ENCODE data around the gene SNED1.

Gene SNED1

GRCh38 chr2:241126771-241127202 lies 128.4 kb downstream of the SNED1 start:
- Histone ChIP-seq H3K79me2 (no peaks in the 10 kb centered on the region), H3K9ac (no peak overlapping the region), H3K27ac (no peak overlapping the region), H3K9me3 (ENCODE audit: control insufficient read depth, low read length) (no peaks in the 10 kb centered on the region), H3K4me2 (ENCODE audit: low read length) (no peak overlapping the region), H2AFZ (no peak overlapping the region), H3K27me3 (ENCODE audit: control insufficient read depth, insufficient read depth, low read length) (no peaks in the 10 kb centered on the region), H3K4me1 (no peaks in the 10 kb centered on the region), H3K36me3 (ENCODE audit: control insufficient read depth, insufficient read depth, low read length) (no peaks in the 10 kb centered on the region), H3K4me3 (ENCODE audit: low read depth, low read length) (no peak overlapping the region)
- TF ChIP-seq CTCF (IDR thresholded peaks at IDR 0.05): no peak

GRCh38 chr2:241128266-241128665 lies 129.8 kb downstream of the SNED1 start:
- H3K9me3 ChIP-seq (ENCODE audit: control insufficient read depth, low read length): no peaks in the 10 kb centered on the region
- no peak overlapping the region for H2AFZ ChIP-seq
- no peaks in the 10 kb centered on the region for H3K4me1 ChIP-seq
- H3K27ac ChIP-seq: no peak overlapping the region
- H3K4me3 ChIP-seq (ENCODE audit: low read depth, low read length): no peak overlapping the region
- no peaks in the 10 kb centered on the region for H3K27me3 ChIP-seq (ENCODE audit: control insufficient read depth, insufficient read depth, low read length)
- no peaks in the 10 kb centered on the region for H3K79me2 ChIP-seq
- no peak for TF ChIP-seq CTCF (IDR thresholded peaks at IDR 0.05)
- H3K9ac ChIP-seq: no peak overlapping the region
- H3K36me3 ChIP-seq (ENCODE audit: control insufficient read depth, insufficient read depth, low read length): no peaks in the 10 kb centered on the region
- H3K4me2 ChIP-seq (ENCODE audit: low read length): no peak overlapping the region

- H3K4me3 ChIP-seq (ENCODE audit: low read depth, low read length): no peak overlapping the region
- no peaks in the 10 kb centered on the region for H3K9me3 ChIP-seq (ENCODE audit: control insufficient read depth, low read length)
- no peak overlapping the region for H3K9ac ChIP-seq
- no peak overlapping the region for H3K27ac ChIP-seq
- TF ChIP-seq CTCF (IDR thresholded peaks at IDR 0.05): no peak
- no peaks in the 10 kb centered on the region for H3K4me1 ChIP-seq
- H3K79me2 ChIP-seq: no peaks in the 10 kb centered on the region
- no peak overlapping the region for H2AFZ ChIP-seq
- H3K27me3 ChIP-seq (ENCODE audit: control insufficient read depth, insufficient read depth, low read length): no peaks in the 10 kb centered on the region
- H3K4me2 ChIP-seq (ENCODE audit: low read length): no peak overlapping the region
- H3K36me3 ChIP-seq (ENCODE audit: control insufficient read depth, insufficient read depth, low read length): no peaks in the 10 kb centered on the region
These were observed 130.9 kb downstream of the SNED1 start for GRCh38 chr2:241129086-241129871.

- no peak overlapping the region for H3K9ac ChIP-seq
- no peak overlapping the region for H3K4me3 ChIP-seq (ENCODE audit: low read depth, low read length)
- H3K79me2 ChIP-seq: no peaks in the 10 kb centered on the region
- no peaks in the 10 kb centered on the region for H3K9me3 ChIP-seq (ENCODE audit: control insufficient read depth, low read length)
- no peaks in the 10 kb centered on the region for H3K4me1 ChIP-seq
- no peak overlapping the region for H3K4me2 ChIP-seq (ENCODE audit: low read length)
- H3K27me3 ChIP-seq (ENCODE audit: control insufficient read depth, insufficient read depth, low read length): no peaks in the 10 kb centered on the region
- no peaks in the 10 kb centered on the region for H3K36me3 ChIP-seq (ENCODE audit: control insufficient read depth, insufficient read depth, low read length)
- H2AFZ ChIP-seq: no peak overlapping the region
- TF ChIP-seq CTCF (IDR thresholded peaks at IDR 0.05): no peak
- H3K27ac ChIP-seq: no peak overlapping the region
These were observed 131.9 kb downstream of the SNED1 start for GRCh38 chr2:241130316-241130715.

- no peaks in the 10 kb centered on the region for H3K79me2 ChIP-seq
- no peaks in the 10 kb centered on the region for H3K36me3 ChIP-seq (ENCODE audit: control insufficient read depth, insufficient read depth, low read length)
- H3K9me3 ChIP-seq (ENCODE audit: control insufficient read depth, low read length): no peaks in the 10 kb centered on the region
- H3K4me3 ChIP-seq (ENCODE audit: low read depth, low read length): no peak overlapping the region
- no peaks in the 10 kb centered on the region for H3K4me1 ChIP-seq
- no peak for TF ChIP-seq CTCF (IDR thresholded peaks at IDR 0.05)
- H3K27ac ChIP-seq: no peak overlapping the region
- no peak overlapping the region for H3K9ac ChIP-seq
- no peak overlapping the region for H2AFZ ChIP-seq
- H3K4me2 ChIP-seq (ENCODE audit: low read length): no peak overlapping the region
- no peaks in the 10 kb centered on the region for H3K27me3 ChIP-seq (ENCODE audit: control insufficient read depth, insufficient read depth, low read length)
These were observed 133.1 kb downstream of the SNED1 start for GRCh38 chr2:241131531-241131930.
